WERI-Rb-1 (cell line): Measurements from ENCODE around the gene HS2ST1.
"Not testable (repeated sequence)": the region's sequence is repeated elsewhere in the genome, so short reads cannot be mapped to it uniquely, and the experiment has no call there.

Experiments used
- DNase-seq: peaks from one replicate; pipeline ENCODE4 v3.0.0-alpha.2; 2020
- H3K27ac ChIP-seq: fragments of 250-450 bp; sonication (Bioruptor Pico); 2 replicates; pipeline ENCODE4 v1.5.1; 2020; ENCODE audit warnings: mild to moderate bottlenecking, moderate library complexity
- H3K27me3 ChIP-seq: fragments of 250-450 bp; sonication (Bioruptor Pico); 2 replicates; pipeline ENCODE4 v1.5.1; 2021; ENCODE audit warnings: mild to moderate bottlenecking, low read depth, moderate library complexity; ENCODE audit not compliant: insufficient read depth, severe bottlenecking
- H3K36me3 ChIP-seq: fragments of 250-450 bp; sonication (Bioruptor Pico); 2 replicates; pipeline ENCODE4 v1.5.1; 2020; ENCODE audit warnings: mild to moderate bottlenecking, moderate library complexity
- H3K4me3 ChIP-seq: 2 replicates; pipeline ENCODE4 v1.5.1; 2011; ENCODE audit warnings: low read depth, mild to moderate bottlenecking, control low read depth, low read length
- H3K9me3 ChIP-seq: fragments of 250-450 bp; sonication (Bioruptor Pico); 2 replicates; pipeline ENCODE4 v1.5.1; 2021; ENCODE audit warnings: mild to moderate bottlenecking, moderate library complexity; ENCODE audit not compliant: severe bottlenecking
- TF ChIP-seq, protein P1 (sequence below): IDR thresholded peaks from 2 replicates; pipeline ENCODE4 v1.5.1; 2011; ENCODE audit warnings: low read depth, mild to moderate bottlenecking, control low read depth, inconsistent platforms, low read length

Gene HS2ST1

DNA sequence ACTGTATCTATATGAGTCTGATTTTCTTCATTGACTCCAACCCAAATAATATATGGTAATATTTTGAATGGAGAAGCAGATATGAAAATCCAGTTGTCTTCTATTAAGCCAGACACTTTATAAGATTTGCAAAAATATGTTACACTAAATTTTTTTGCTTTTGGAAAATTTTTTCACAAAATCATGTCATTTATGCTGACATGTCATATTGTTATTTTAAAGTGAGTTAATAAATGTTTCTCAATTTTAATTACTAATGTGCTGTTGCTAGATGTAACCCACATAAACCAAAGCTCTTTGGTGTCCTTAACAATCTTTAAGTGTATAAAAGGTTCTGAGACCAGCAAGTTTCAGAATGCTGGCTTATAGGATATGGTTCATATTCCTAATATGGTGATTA, 142.5 kb downstream of the HS2ST1 start:
- H3K9me3 ChIP-seq = no peaks in the 10 kb centered on the region
- H3K27ac ChIP-seq = no peak overlapping the region

GRCh38 chr1:87058343-87058649, 143.9 kb downstream of the HS2ST1 start:
- DNase-seq = no peak
- Histone ChIP-seq H3K4me3 (no peak overlapping the region), H3K36me3 (no peaks in the 10 kb centered on the region), H3K27ac (no peak overlapping the region), H3K9me3 (no peaks in the 10 kb centered on the region), H3K27me3 (no peaks in the 10 kb centered on the region)
- TF ChIP-seq, protein P1, sequence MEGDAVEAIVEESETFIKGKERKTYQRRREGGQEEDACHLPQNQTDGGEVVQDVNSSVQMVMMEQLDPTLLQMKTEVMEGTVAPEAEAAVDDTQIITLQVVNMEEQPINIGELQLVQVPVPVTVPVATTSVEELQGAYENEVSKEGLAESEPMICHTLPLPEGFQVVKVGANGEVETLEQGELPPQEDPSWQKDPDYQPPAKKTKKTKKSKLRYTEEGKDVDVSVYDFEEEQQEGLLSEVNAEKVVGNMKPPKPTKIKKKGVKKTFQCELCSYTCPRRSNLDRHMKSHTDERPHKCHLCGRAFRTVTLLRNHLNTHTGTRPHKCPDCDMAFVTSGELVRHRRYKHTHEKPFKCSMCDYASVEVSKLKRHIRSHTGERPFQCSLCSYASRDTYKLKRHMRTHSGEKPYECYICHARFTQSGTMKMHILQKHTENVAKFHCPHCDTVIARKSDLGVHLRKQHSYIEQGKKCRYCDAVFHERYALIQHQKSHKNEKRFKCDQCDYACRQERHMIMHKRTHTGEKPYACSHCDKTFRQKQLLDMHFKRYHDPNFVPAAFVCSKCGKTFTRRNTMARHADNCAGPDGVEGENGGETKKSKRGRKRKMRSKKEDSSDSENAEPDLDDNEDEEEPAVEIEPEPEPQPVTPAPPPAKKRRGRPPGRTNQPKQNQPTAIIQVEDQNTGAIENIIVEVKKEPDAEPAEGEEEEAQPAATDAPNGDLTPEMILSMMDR = no peak

More for the DNA sequence above, 142.5 kb downstream of the HS2ST1 start:
- Histone ChIP-seq H3K4me3 (no peak overlapping the region), H3K27me3 (no peaks in the 10 kb centered on the region), H3K36me3 (no peaks in the 10 kb centered on the region)
- DNase-seq = no peak
- TF ChIP-seq, protein P1 = no peak

GRCh38 chr1:87061742-87062156, 147.3 kb downstream of the HS2ST1 start:
- TF ChIP-seq, protein P1 = no peak
- H3K27ac ChIP-seq = no peak overlapping the region

GRCh38 chr1:87062687-87063086, 148.3 kb downstream of the HS2ST1 start:
- no peaks in the 10 kb centered on the region for H3K36me3 ChIP-seq
- no peak overlapping the region for H3K4me3 ChIP-seq
- no peaks in the 10 kb centered on the region for H3K9me3 ChIP-seq
- TF ChIP-seq, protein P1 = no peak
- no peak overlapping the region for H3K27ac ChIP-seq
- H3K27me3 ChIP-seq = no peaks in the 10 kb centered on the region
- no peak for DNase-seq

More at GRCh38 chr1:87061742-87062156, 147.3 kb downstream of the HS2ST1 start:
- no peak for DNase-seq
- H3K27me3 ChIP-seq = no peaks in the 10 kb centered on the region
- no peaks in the 10 kb centered on the region for H3K36me3 ChIP-seq
- H3K9me3 ChIP-seq = no peaks in the 10 kb centered on the region
- no peak overlapping the region for H3K4me3 ChIP-seq

DNA sequence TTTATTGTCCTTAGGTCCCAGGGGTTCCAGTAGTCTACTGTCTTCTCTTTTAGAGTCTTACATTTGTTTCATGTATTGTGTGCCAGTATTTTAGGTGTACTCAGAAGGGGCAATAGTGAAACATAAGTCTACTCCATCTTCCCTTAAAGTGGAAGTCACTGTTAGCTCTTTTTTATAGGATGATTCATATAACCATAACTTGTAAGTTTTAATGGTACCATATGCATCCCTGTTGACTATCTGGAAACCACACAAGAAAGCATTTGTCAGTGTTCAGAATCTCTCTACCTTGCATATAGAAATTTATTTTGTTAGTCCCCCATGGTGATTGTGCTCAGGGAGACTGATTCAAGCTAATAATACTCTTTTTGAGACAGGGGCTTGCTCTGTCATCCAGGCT, 149.9 kb downstream of the HS2ST1 start:
- H3K27ac ChIP-seq = no peak overlapping the region
- H3K27me3 ChIP-seq = no peaks in the 10 kb centered on the region
- H3K4me3 ChIP-seq = no peak overlapping the region
- TF ChIP-seq, protein P1 = no peak
- no peak for DNase-seq
- H3K9me3 ChIP-seq = no peaks in the 10 kb centered on the region
- H3K36me3 ChIP-seq = no peaks in the 10 kb centered on the region

DNA sequence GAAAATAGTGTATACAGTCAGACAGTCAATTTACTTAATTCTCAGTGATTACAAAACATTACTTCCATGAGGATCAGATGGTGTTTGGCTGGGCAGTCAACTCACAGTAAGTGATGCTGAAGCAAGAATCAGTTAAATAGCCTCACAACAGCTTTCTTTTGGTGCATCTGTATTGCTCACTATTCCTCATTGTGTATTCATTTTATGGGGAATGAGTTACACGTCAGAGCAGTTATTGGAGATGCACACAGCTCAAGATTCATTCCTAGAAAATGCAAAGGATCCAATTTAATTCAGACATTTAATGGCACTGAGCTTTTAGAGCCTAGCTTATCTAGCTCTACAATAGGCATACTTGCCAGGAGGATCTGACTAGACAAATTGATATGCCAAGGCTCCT, 150.6 kb downstream of the HS2ST1 start:
- H3K9me3 ChIP-seq = no peaks in the 10 kb centered on the region
- no peaks in the 10 kb centered on the region for H3K27me3 ChIP-seq
- H3K27ac ChIP-seq = no peak overlapping the region
- H3K36me3 ChIP-seq = no peaks in the 10 kb centered on the region
- DNase-seq = no peak
- TF ChIP-seq, protein P1 = no peak
- H3K4me3 ChIP-seq = no peak overlapping the region

- not testable (repeated sequence) for DNase-seq, H3K27me3 ChIP-seq, H3K27ac ChIP-seq, H3K36me3 ChIP-seq, H3K4me3 ChIP-seq, H3K9me3 ChIP-seq
Observed at GRCh38 chr1:87066708-87067107, 152.3 kb downstream of the HS2ST1 start.
